PC-9 (cell line): ENCODE results near the gene ICA1. TPM values are rescaled to one million over a fixed set of nuclear protein-coding genes. Genes with fewer than 3 reads are reported as not detected.

Experiments used
- BruUV-seq: library from RNA; stranded (reverse); fragments of 400-500 nt; replicated peaks from 2 replicates; lab custom pipeline; 2021; lab: Mats Ljungman, UMichigan
- CTCF ChIA-PET: fragments of 300-600 bp; sonication (Branson Sonifier 250); formaldehyde crosslinking; loops from one replicate; lab custom pipeline; 2022; ENCODE audit warnings: antibody characterized with exemption; lab: Charles Lee
- POLR2A ChIA-PET: fragments of 300-600 bp; sonication (Branson Sonifier 250); formaldehyde crosslinking; loops from one replicate; lab custom pipeline; 2022; ENCODE audit warnings: antibody characterized with exemption; ENCODE audit not compliant: unreplicated experiment; lab: Charles Lee
- DNase-seq, 2 experiments: peaks; one replicate each; pipeline versions ENCODE4 v3.0.0 to v3.0.0-alpha.2; 2015 to 2022; ENCODE audit warnings: mixed read lengths in 1 of 2
- H2AFZ ChIP-seq: fragments of 200-600 bp; sonication (generic); 2 replicates; pipeline ENCODE4 v1.8.1; 2017; ENCODE audit warnings: antibody characterized with exemption
- H3F3A ChIP-seq: fragments of 200-600 bp; sonication (generic); 2 replicates; pipeline ENCODE4 v1.8.1; 2017; ENCODE audit warnings: antibody characterized with exemption, mild to moderate bottlenecking, low read depth; ENCODE audit not compliant: insufficient read depth
- H3K27ac ChIP-seq: fragments of 200-600 bp; sonication (generic); 2 replicates; pipeline ENCODE4 v1.6.1; 2016; ENCODE audit warnings: mixed run types
- H3K27me3 ChIP-seq: fragments of 200-600 bp; sonication (generic); 2 replicates; pipeline ENCODE4 v1.6.1; 2016; ENCODE audit warnings: low read depth, mixed run types; ENCODE audit not compliant: insufficient read depth
- H3K36me3 ChIP-seq: fragments of 200-600 bp; sonication (generic); 2 replicates; pipeline ENCODE4 v1.6.1; 2016; ENCODE audit warnings: low read depth, mixed run types
- H3K4me1 ChIP-seq: fragments of 200-600 bp; sonication (generic); replicated peaks from 2 replicates; pipeline ENCODE4 v1.6.1; 2016; ENCODE audit warnings: mixed run types; ENCODE audit not compliant: insufficient read depth
- H3K4me2 ChIP-seq: fragments of 200-600 bp; sonication (generic); 2 replicates; pipeline ENCODE4 v1.6.1; 2017; ENCODE audit warnings: mixed run types
- H3K4me3 ChIP-seq: fragments of 200-600 bp; sonication (generic); 2 replicates; pipeline ENCODE4 v1.6.1; 2016; ENCODE audit warnings: mixed run types
- H3K79me2 ChIP-seq: fragments of 200-600 bp; sonication (generic); 2 replicates; pipeline ENCODE4 v1.6.1; 2017; ENCODE audit warnings: low read depth, mixed run types
- H3K9me2 ChIP-seq: fragments of 200-600 bp; sonication (generic); 2 replicates; pipeline ENCODE4 v1.8.1; 2017; ENCODE audit warnings: mild to moderate bottlenecking; ENCODE audit not compliant: insufficient read depth
- H3K9me3 ChIP-seq: fragments of 200-600 bp; sonication (generic); 2 replicates; pipeline ENCODE4 v1.8.1; 2016; ENCODE audit warnings: low read depth; ENCODE audit not compliant: insufficient read depth
- H4K20me1 ChIP-seq: fragments of 200-600 bp; sonication (generic); 2 replicates; pipeline ENCODE4 v1.8.1; 2017; ENCODE audit not compliant: insufficient read depth
- CTCF ChIP-seq: fragments of 200-600 bp; sonication (generic); conservative IDR thresholded peaks from 2 replicates; pipeline ENCODE4 v1.6.1; 2017; ENCODE audit warnings: mixed run types, antibody characterized with exemption, mild to moderate bottlenecking, moderate library complexity
- EZH2 ChIP-seq: fragments of 200-600 bp; sonication (generic); IDR thresholded peaks from 2 replicates; pipeline ENCODE4 v1.8.0; 2017; ENCODE audit warnings: antibody characterized with exemption, low read depth
- intact Hi-C: fragments of 100-400 bp; cut with micrococcal nuclease; formaldehyde crosslinking; loops from one replicate; pipeline ENCODE4 v1.10.0; 2022; ENCODE audit not compliant: unreplicated experiment
- total RNA-seq: library from RNA; stranded (reverse); gene quantifications from 2 replicates; pipeline ENCODE4 v1.2.3, GENCODE V29; 2021

ICA1 gene
- total RNA-seq, 1 experiment from 2014 or later: 33.8 TPM

- Histone ChIP-seq H3K27me3 (no peaks in the 10 kb centered on the region), H3K4me2 (no peak overlapping the region), H3K79me2 (no peaks in the 10 kb centered on the region), H3K4me3 (no peak overlapping the region), H3F3A (0 out of 2 replicates have a peak, but pooled peaks cover 2% of the 10 kb centered on the region), H3K9me2 (no peaks in the 10 kb centered on the region; the same call in 1 of the 2 replicates), H4K20me1 (no peaks in the 10 kb centered on the region), H3K9me3 (peaks cover 6% of the 10 kb centered on the region; the same call in 1 of the 2 replicates), H3K4me1 (no peaks in the 10 kb centered on the region; the same call in 1 of the 2 replicates), H3K27ac (no peak overlapping the region), H2AFZ (no peak overlapping the region), H3K36me3 (no peaks in the 10 kb centered on the region)
- ChIA-PET CTCF (no interaction called here), POLR2A (no interaction called here)
- intact Hi-C loops: no loop called here
- no peak for TF ChIP-seq EZH2
- TF ChIP-seq CTCF: no peak
- BruUV-seq: no TSS peak
- peak in 1 of 2 experiments; percentile 68 for DNase-seq
Observed at GRCh38 chr7:8274589-8274988, 12.6 kb upstream of the ICA1 start.

- H3F3A ChIP-seq: 0 out of 2 replicates have a peak, but pooled peaks cover 2% of the 10 kb centered on the region
- no peak overlapping the region for H3K4me3 ChIP-seq
- H3K9me3 ChIP-seq: peaks cover 6% of the 10 kb centered on the region; the same call in 1 of the 2 replicates
- no peaks in the 10 kb centered on the region for H4K20me1 ChIP-seq
- H3K27ac ChIP-seq: no peak overlapping the region
- no TSS peak for BruUV-seq
- TF ChIP-seq EZH2 (no peak), CTCF (no peak)
- H3K79me2 ChIP-seq: no peaks in the 10 kb centered on the region
- no peaks in the 10 kb centered on the region for H3K27me3 ChIP-seq
- H3K4me2 ChIP-seq: no peak overlapping the region
- no peaks in the 10 kb centered on the region; the same call in 1 of the 2 replicates for H3K4me1 ChIP-seq
- no peak overlapping the region for H2AFZ ChIP-seq
- CTCF ChIA-PET: no interaction called here
- intact Hi-C loops: no loop called here
- H3K9me2 ChIP-seq: no peaks in the 10 kb centered on the region; the same call in 1 of the 2 replicates
- no peak for DNase-seq
- no peaks in the 10 kb centered on the region for H3K36me3 ChIP-seq
- POLR2A ChIA-PET: no interaction called here
Observed at GRCh38 chr7:8271960-8272359, 10.0 kb upstream of the ICA1 start.

- ChIA-PET POLR2A (no interaction called here), CTCF (no interaction called here)
- no TSS peak for BruUV-seq
- DNase-seq: no peak
- intact Hi-C loops: loop anchor here (2.0 kb wide), 1 partner anchor 28 kb away; no protein-coding TSS in a partner anchor
- Histone ChIP-seq H3K4me2 (peak overlapping the region; percentile 89), H3K9me3 (no peaks in the 10 kb centered on the region), H3K4me3 (peak overlapping the region; percentile 99), H3F3A (peaks cover 8% of the 10 kb centered on the region; the same call in 1 of the 2 replicates), H3K27me3 (no peaks in the 10 kb centered on the region), H2AFZ (peak overlapping the region; percentile 95; the same call in 1 of the 2 replicates), H3K27ac (peak overlapping the region; percentile 71; the same call in 1 of the 2 replicates), H3K9me2 (no peaks in the 10 kb centered on the region), H4K20me1 (no peaks in the 10 kb centered on the region), H3K36me3 (peaks cover 3% of the 10 kb centered on the region; the same call in 1 of the 2 replicates), H3K4me1 (peaks cover 7% of the 10 kb centered on the region), H3K79me2 (peaks cover 27% of the 10 kb centered on the region)
- TF ChIP-seq EZH2 (no peak), CTCF (no peak)
Observed at GRCh38 chr7:8263048-8263447, 1.1 kb upstream of the ICA1 start.
